ENCODE measurements around the gene TAF1L.
A peak's percentile ranks its signal among the peaks of the same experiment; 100 is the strongest.

The TAF1L gene

GRCh38 chr9:32587901-32588300 is 47.6 kb downstream of the TAF1L start:
- no peak for DNase-seq

- no peak for DNase-seq
Observed at GRCh38 chr9:32584784-32585183, 50.7 kb downstream of the TAF1L start.

GRCh38 chr9:32581512-32582143 is 53.8 kb downstream of the TAF1L start:
- DNase-seq, result no peak

- no peak for DNase-seq
Observed at GRCh38 chr9:32580631-32581300, 54.7 kb downstream of the TAF1L start.

- peak; percentile 91 for DNase-seq
Observed at GRCh38 chr9:32579706-32580331, 55.6 kb downstream of the TAF1L start.
